ENCODE results near the gene FBXL12. TPM values are rescaled to one million over a fixed set of nuclear protein-coding genes. Genes with fewer than 3 reads are reported as not detected.
A peak's percentile ranks its signal among the peaks of the same experiment; 100 is the strongest.

FBXL12 gene
- total RNA-seq, 1 experiment from 2014 or later: 21.7 TPM

- H3K9me3 ChIP-seq (ENCODE audit: low read depth, low read length, poor library complexity, severe bottlenecking): no peaks in the 10 kb centered on the region
- no TSS peak for BruUV-seq (replicated peaks)
- no peak overlapping the region for H3K27ac ChIP-seq (ENCODE audit: low read depth, low read length, poor library complexity, severe bottlenecking)
- H3K27me3 ChIP-seq (replicated peaks; ENCODE audit: insufficient read depth, low read depth, low read length, poor library complexity): no peaks in the 10 kb centered on the region
- no peak overlapping the region for H3K4me3 ChIP-seq (ENCODE audit: low read depth, low read length, poor library complexity, severe bottlenecking)
- H3K36me3 ChIP-seq (ENCODE audit: insufficient read depth, low read length, poor library complexity, severe bottlenecking): peaks cover 16% of the 10 kb centered on the region
- POLR2A ChIA-PET (ENCODE audit: low non-redundant PET): no interaction called here
- no peak for TF ChIP-seq CTCF (conservative IDR thresholded peaks at IDR 0.05; ENCODE audit: low read depth, low read length)
- TF ChIP-seq EZH2 (IDR thresholded peaks at IDR 0.05; ENCODE audit: borderline replicate concordance, low read depth, low read length, poor library complexity, severe bottlenecking): no peak
- no peak for DNase-seq (ENCODE audit: low spot score)
- H3K4me1 ChIP-seq (ENCODE audit: insufficient read depth, low read length, poor library complexity, severe bottlenecking): no peaks in the 10 kb centered on the region
- CTCF ChIA-PET: no interaction called here
- intact Hi-C loops (cut with micrococcal nuclease; ENCODE audit: unreplicated experiment): loop anchor here (10.0 kb wide), 1 partner anchor 158 kb away; the partner anchor contains the start of genes COL5A3 and RDH8
Measured at GRCh38 chr19:9857076-9857721, 38.3 kb upstream of the FBXL12 start.

DNA sequence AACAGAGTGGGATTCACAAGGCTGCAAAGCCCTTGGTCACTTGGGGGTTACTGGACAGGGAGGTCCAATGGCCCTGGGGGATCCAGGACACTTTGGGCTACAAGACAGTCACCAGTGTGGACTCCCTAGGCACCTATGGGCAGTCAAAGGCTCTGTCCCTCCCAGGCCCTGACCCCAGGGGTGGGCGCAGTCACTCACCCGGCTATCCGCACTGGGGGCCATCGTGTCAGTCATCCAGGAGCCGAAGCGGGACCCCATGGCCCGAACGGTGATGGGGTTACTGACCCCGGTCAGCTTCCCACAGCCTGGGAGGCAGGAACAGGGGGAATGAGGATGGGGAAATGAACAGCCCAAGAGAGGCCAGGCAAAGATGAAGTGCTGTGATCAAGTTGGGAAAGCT lies 37.7 kb upstream of the FBXL12 start:
- intact Hi-C loops (cut with micrococcal nuclease; ENCODE audit: unreplicated experiment): loop anchor here (10.0 kb wide), 1 partner anchor 158 kb away; the partner anchor contains the start of genes COL5A3 and RDH8
- H3K27me3 ChIP-seq (replicated peaks; ENCODE audit: insufficient read depth, low read depth, low read length, poor library complexity): no peaks in the 10 kb centered on the region
- H3K27ac ChIP-seq (ENCODE audit: low read depth, low read length, poor library complexity, severe bottlenecking): no peak overlapping the region
- no peak for DNase-seq (ENCODE audit: low spot score)
- TF ChIP-seq EZH2 (IDR thresholded peaks at IDR 0.05; ENCODE audit: borderline replicate concordance, low read depth, low read length, poor library complexity, severe bottlenecking): no peak
- no peak for TF ChIP-seq CTCF (conservative IDR thresholded peaks at IDR 0.05; ENCODE audit: low read depth, low read length)
- POLR2A ChIA-PET (ENCODE audit: low non-redundant PET): no interaction called here
- BruUV-seq (replicated peaks): no TSS peak
- CTCF ChIA-PET: no interaction called here
- peaks cover 16% of the 10 kb centered on the region for H3K36me3 ChIP-seq (ENCODE audit: insufficient read depth, low read length, poor library complexity, severe bottlenecking)
- no peaks in the 10 kb centered on the region for H3K4me1 ChIP-seq (ENCODE audit: insufficient read depth, low read length, poor library complexity, severe bottlenecking)
- no peak overlapping the region for H3K4me3 ChIP-seq (ENCODE audit: low read depth, low read length, poor library complexity, severe bottlenecking)
- no peaks in the 10 kb centered on the region for H3K9me3 ChIP-seq (ENCODE audit: low read depth, low read length, poor library complexity, severe bottlenecking)

- H3K4me1 ChIP-seq (ENCODE audit: insufficient read depth, low read length, poor library complexity, severe bottlenecking): peaks cover 11% of the 10 kb centered on the region
- no peak overlapping the region for H3K27ac ChIP-seq (ENCODE audit: low read depth, low read length, poor library complexity, severe bottlenecking)
- TSS peak; percentile 90 for BruUV-seq (replicated peaks)
- no peak for TF ChIP-seq EZH2 (IDR thresholded peaks at IDR 0.05; ENCODE audit: borderline replicate concordance, low read depth, low read length, poor library complexity, severe bottlenecking)
- TF ChIP-seq CTCF (conservative IDR thresholded peaks at IDR 0.05; ENCODE audit: low read depth, low read length): no peak
- H3K9me3 ChIP-seq (ENCODE audit: low read depth, low read length, poor library complexity, severe bottlenecking): no peaks in the 10 kb centered on the region
- no peak for DNase-seq (ENCODE audit: low spot score)
- ChIA-PET POLR2A (ENCODE audit: low non-redundant PET) (no interaction called here), CTCF (no interaction called here)
- intact Hi-C loops (cut with micrococcal nuclease; ENCODE audit: unreplicated experiment): loop anchor here (10.0 kb wide), 1 partner anchor 160 kb away; the partner anchor contains the start of genes COL5A3 and RDH8
- H3K27me3 ChIP-seq (replicated peaks; ENCODE audit: insufficient read depth, low read depth, low read length, poor library complexity): no peaks in the 10 kb centered on the region
- no peak overlapping the region for H3K4me3 ChIP-seq (ENCODE audit: low read depth, low read length, poor library complexity, severe bottlenecking)
- peaks cover 16% of the 10 kb centered on the region for H3K36me3 ChIP-seq (ENCODE audit: insufficient read depth, low read length, poor library complexity, severe bottlenecking)
Measured at GRCh38 chr19:9854282-9854846, 35.5 kb upstream of the FBXL12 start.
